Measurements from ENCODE around the gene SERPINA12.

Gene SERPINA12

GRCh38 chr14:94536836-94537235 is 27.6 kb upstream of the SERPINA12 start:
- H3K4me3 ChIP-seq (ENCODE audit: insufficient read length, low read depth) = no peak overlapping the region
- no peaks in the 10 kb centered on the region for H3K4me1 ChIP-seq (ENCODE audit: insufficient read depth, insufficient read length)
- no peaks in the 10 kb centered on the region for H3K27me3 ChIP-seq (ENCODE audit: insufficient read depth, insufficient read length)
- TF ChIP-seq ZNF274 (IDR thresholded peaks at IDR 0.05; ENCODE audit: low read depth, low read length) (no peak), SUZ12 (IDR thresholded peaks at IDR 0.05; ENCODE audit: extremely low read depth, insufficient read depth, insufficient read length) (no peak), YY1 (IDR thresholded peaks at IDR 0.05; ENCODE audit: insufficient read depth, insufficient read length) (no peak)
- H3K36me3 ChIP-seq (ENCODE audit: insufficient read depth, insufficient read length, low read length) = no peaks in the 10 kb centered on the region
- no peak overlapping the region for H3K9ac ChIP-seq (ENCODE audit: insufficient read length, low read depth)
- H3K9me3 ChIP-seq (ENCODE audit: insufficient read depth, low read length) = no peaks in the 10 kb centered on the region
- no peak for DNase-seq (ENCODE audit: low read depth, low spot score)

- Histone ChIP-seq H3K27me3 (ENCODE audit: insufficient read depth, insufficient read length) (no peaks in the 10 kb centered on the region), H3K9ac (ENCODE audit: insufficient read length, low read depth) (no peak overlapping the region), H3K4me3 (ENCODE audit: insufficient read length, low read depth) (no peak overlapping the region), H3K4me1 (ENCODE audit: insufficient read depth, insufficient read length) (no peaks in the 10 kb centered on the region), H3K36me3 (ENCODE audit: insufficient read depth, insufficient read length, low read length) (no peaks in the 10 kb centered on the region), H3K9me3 (ENCODE audit: insufficient read depth, low read length) (no peaks in the 10 kb centered on the region)
- no peak for DNase-seq (ENCODE audit: low read depth, low spot score)
- TF ChIP-seq ZNF274 (IDR thresholded peaks at IDR 0.05; ENCODE audit: low read depth, low read length) (no peak), SUZ12 (IDR thresholded peaks at IDR 0.05; ENCODE audit: extremely low read depth, insufficient read depth, insufficient read length) (no peak), YY1 (IDR thresholded peaks at IDR 0.05; ENCODE audit: insufficient read depth, insufficient read length) (no peak)
These were observed 26.2 kb upstream of the SERPINA12 start for GRCh38 chr14:94535506-94535905.

GRCh38 chr14:94532447-94532846 is 23.2 kb upstream of the SERPINA12 start:
- TF ChIP-seq YY1 (IDR thresholded peaks at IDR 0.05; ENCODE audit: insufficient read depth, insufficient read length) (no peak), SUZ12 (IDR thresholded peaks at IDR 0.05; ENCODE audit: extremely low read depth, insufficient read depth, insufficient read length) (no peak), ZNF274 (IDR thresholded peaks at IDR 0.05; ENCODE audit: low read depth, low read length) (no peak)
- DNase-seq (ENCODE audit: low read depth, low spot score) = no peak
- Histone ChIP-seq H3K36me3 (ENCODE audit: insufficient read depth, insufficient read length, low read length) (no peaks in the 10 kb centered on the region), H3K9me3 (ENCODE audit: insufficient read depth, low read length) (no peaks in the 10 kb centered on the region), H3K27me3 (ENCODE audit: insufficient read depth, insufficient read length) (no peaks in the 10 kb centered on the region), H3K4me1 (ENCODE audit: insufficient read depth, insufficient read length) (no peaks in the 10 kb centered on the region), H3K4me3 (ENCODE audit: insufficient read length, low read depth) (no peak overlapping the region), H3K9ac (ENCODE audit: insufficient read length, low read depth) (no peak overlapping the region)

- DNase-seq (ENCODE audit: low read depth, low spot score) = no peak
- H3K4me1 ChIP-seq (ENCODE audit: insufficient read depth, insufficient read length) = no peaks in the 10 kb centered on the region
- no peaks in the 10 kb centered on the region for H3K36me3 ChIP-seq (ENCODE audit: insufficient read depth, insufficient read length, low read length)
- no peak overlapping the region for H3K4me3 ChIP-seq (ENCODE audit: insufficient read length, low read depth)
- H3K9ac ChIP-seq (ENCODE audit: insufficient read length, low read depth) = no peak overlapping the region
- TF ChIP-seq YY1 (IDR thresholded peaks at IDR 0.05; ENCODE audit: insufficient read depth, insufficient read length) (no peak), SUZ12 (IDR thresholded peaks at IDR 0.05; ENCODE audit: extremely low read depth, insufficient read depth, insufficient read length) (no peak), ZNF274 (IDR thresholded peaks at IDR 0.05; ENCODE audit: low read depth, low read length) (no peak)
- H3K27me3 ChIP-seq (ENCODE audit: insufficient read depth, insufficient read length) = no peaks in the 10 kb centered on the region
- H3K9me3 ChIP-seq (ENCODE audit: insufficient read depth, low read length) = no peaks in the 10 kb centered on the region
These were observed 21.9 kb upstream of the SERPINA12 start for GRCh38 chr14:94531187-94531586.

GRCh38 chr14:94524093-94524492 is 14.8 kb upstream of the SERPINA12 start:
- H3K9ac ChIP-seq (ENCODE audit: insufficient read length, low read depth) = no peak overlapping the region
- H3K27me3 ChIP-seq (ENCODE audit: insufficient read depth, insufficient read length) = no peaks in the 10 kb centered on the region
- no peak overlapping the region for H3K4me3 ChIP-seq (ENCODE audit: insufficient read length, low read depth)
- no peaks in the 10 kb centered on the region for H3K4me1 ChIP-seq (ENCODE audit: insufficient read depth, insufficient read length)
- DNase-seq (ENCODE audit: low read depth, low spot score) = no peak
- no peaks in the 10 kb centered on the region for H3K36me3 ChIP-seq (ENCODE audit: insufficient read depth, insufficient read length, low read length)
- no peak for TF ChIP-seq ZNF274 (IDR thresholded peaks at IDR 0.05; ENCODE audit: low read depth, low read length)
- no peak for TF ChIP-seq SUZ12 (IDR thresholded peaks at IDR 0.05; ENCODE audit: extremely low read depth, insufficient read depth, insufficient read length)
- no peak for TF ChIP-seq YY1 (IDR thresholded peaks at IDR 0.05; ENCODE audit: insufficient read depth, insufficient read length)
- no peaks in the 10 kb centered on the region for H3K9me3 ChIP-seq (ENCODE audit: insufficient read depth, low read length)

GRCh38 chr14:94523265-94523664 is 14.0 kb upstream of the SERPINA12 start:
- no peak for TF ChIP-seq SUZ12 (IDR thresholded peaks at IDR 0.05; ENCODE audit: extremely low read depth, insufficient read depth, insufficient read length)
- TF ChIP-seq ZNF274 (IDR thresholded peaks at IDR 0.05; ENCODE audit: low read depth, low read length) = no peak
- TF ChIP-seq YY1 (IDR thresholded peaks at IDR 0.05; ENCODE audit: insufficient read depth, insufficient read length) = no peak
- no peaks in the 10 kb centered on the region for H3K27me3 ChIP-seq (ENCODE audit: insufficient read depth, insufficient read length)
- H3K4me3 ChIP-seq (ENCODE audit: insufficient read length, low read depth) = no peak overlapping the region
- no peak overlapping the region for H3K9ac ChIP-seq (ENCODE audit: insufficient read length, low read depth)
- no peaks in the 10 kb centered on the region for H3K36me3 ChIP-seq (ENCODE audit: insufficient read depth, insufficient read length, low read length)
- no peaks in the 10 kb centered on the region for H3K9me3 ChIP-seq (ENCODE audit: insufficient read depth, low read length)
- no peak for DNase-seq (ENCODE audit: low read depth, low spot score)
- H3K4me1 ChIP-seq (ENCODE audit: insufficient read depth, insufficient read length) = peaks cover 3% of the 10 kb centered on the region

- TF ChIP-seq YY1 (IDR thresholded peaks at IDR 0.05; ENCODE audit: insufficient read depth, insufficient read length) (no peak), SUZ12 (IDR thresholded peaks at IDR 0.05; ENCODE audit: extremely low read depth, insufficient read depth, insufficient read length) (no peak), ZNF274 (IDR thresholded peaks at IDR 0.05; ENCODE audit: low read depth, low read length) (no peak)
- H3K4me1 ChIP-seq (ENCODE audit: insufficient read depth, insufficient read length) = peaks cover 3% of the 10 kb centered on the region
- H3K4me3 ChIP-seq (ENCODE audit: insufficient read length, low read depth) = no peak overlapping the region
- H3K27me3 ChIP-seq (ENCODE audit: insufficient read depth, insufficient read length) = no peaks in the 10 kb centered on the region
- no peak for DNase-seq (ENCODE audit: low read depth, low spot score)
- no peaks in the 10 kb centered on the region for H3K9me3 ChIP-seq (ENCODE audit: insufficient read depth, low read length)
- H3K36me3 ChIP-seq (ENCODE audit: insufficient read depth, insufficient read length, low read length) = no peaks in the 10 kb centered on the region
- H3K9ac ChIP-seq (ENCODE audit: insufficient read length, low read depth) = no peak overlapping the region
These were observed 13.0 kb upstream of the SERPINA12 start for GRCh38 chr14:94522115-94522724.
